ENCODE measurements around the gene PSMC3. TPM values are rescaled to one million over a fixed set of nuclear protein-coding genes. Genes with fewer than 3 reads are reported as not detected.
"Not testable (repeated sequence)": the region's sequence is repeated elsewhere in the genome, so short reads cannot be mapped to it uniquely, and the experiment has no call there.

Gene PSMC3
- total RNA-seq: 10 to 100 TPM; 58.4 to 60.0 TPM
- 100 to 1,000 TPM in 1 of 3 donors, 10 to 100 TPM in 2; 91.5 to 106 (median 94.0) TPM for polyA plus RNA-seq
- 38.7 to 209 (median 63.5) reads per million in 6 experiments for total RNA-seq

DNA sequence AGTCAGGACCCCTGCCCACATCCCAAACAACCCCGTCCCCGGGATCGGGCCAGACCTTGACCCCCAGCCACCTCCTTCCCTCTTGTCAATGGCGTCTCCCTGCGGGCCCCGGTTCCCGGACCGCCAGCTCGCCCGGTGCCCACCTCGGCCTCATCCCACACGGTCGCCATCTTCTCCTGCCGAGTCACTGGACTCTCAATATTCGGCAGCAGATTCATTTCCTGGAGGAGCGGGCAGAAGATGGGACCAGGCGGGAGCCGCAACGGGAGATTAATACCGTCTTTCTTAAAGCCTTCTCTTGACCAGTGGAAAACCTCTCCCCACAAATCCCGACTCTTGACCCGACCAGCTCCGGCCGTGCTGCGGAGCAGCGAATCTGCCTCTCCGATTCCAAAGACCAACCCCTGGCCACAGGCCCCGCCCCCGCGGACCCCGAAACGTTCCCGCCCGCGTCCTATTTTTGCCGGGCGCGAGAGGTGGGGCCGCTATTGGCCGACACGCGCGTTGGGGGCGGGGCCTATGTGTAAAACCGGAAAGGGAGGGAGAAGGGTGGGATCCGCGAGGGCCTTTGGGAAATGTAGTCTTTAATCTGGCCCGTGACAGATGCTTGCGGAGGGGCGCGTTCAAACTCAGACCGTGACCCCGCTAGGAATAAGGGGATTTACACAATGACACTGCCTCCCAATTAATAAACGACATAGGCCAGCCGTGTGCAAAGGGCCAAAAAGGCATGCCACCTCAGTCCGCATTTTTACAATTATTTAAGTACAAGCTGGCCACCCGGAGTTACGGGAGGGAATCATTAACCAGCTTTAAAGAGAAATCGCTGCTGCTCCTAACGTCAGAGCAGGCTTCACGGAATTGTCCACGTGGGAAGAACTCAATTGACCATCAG lies at the start of gene PSMC3:
TSS of gene PSMC3 (minus strand) at position 378 of the 895 bp plus-strand sequence. CDS start at position 218, 160 bp downstream.
- Mint-ChIP-seq H3K27me3 (no peaks in the 10 kb centered on the region), H3K36me3 (peaks cover 0 to 35% (median 6%) of the 10 kb centered on the region in 3 donors), H3K4me1 (peaks cover 13 to 30% (median 29%) of the 10 kb centered on the region in 4 donors), H3K27ac (peak within 1 kb of the TSS; percentile 97 to 100 (median 98)), H3K9me3 (no peaks in the 10 kb centered on the region), H3K4me3 (peak within 1 kb of the TSS; percentile 98 to 100 (median 99))
- DNase-seq: peak; percentile 94 to 99 (median 98)
- POLR2A ChIA-PET: interaction anchor here (0.8 to 4.1 kb wide), 15 partner anchors 9 to 421 kb away, joined by 3 to 36 read pairs (median 5); partner anchors contain the start of genes CELF1, DDB2, KBTBD4 and MADD
- ATAC-seq: peak; percentile 96 to 97

DNA sequence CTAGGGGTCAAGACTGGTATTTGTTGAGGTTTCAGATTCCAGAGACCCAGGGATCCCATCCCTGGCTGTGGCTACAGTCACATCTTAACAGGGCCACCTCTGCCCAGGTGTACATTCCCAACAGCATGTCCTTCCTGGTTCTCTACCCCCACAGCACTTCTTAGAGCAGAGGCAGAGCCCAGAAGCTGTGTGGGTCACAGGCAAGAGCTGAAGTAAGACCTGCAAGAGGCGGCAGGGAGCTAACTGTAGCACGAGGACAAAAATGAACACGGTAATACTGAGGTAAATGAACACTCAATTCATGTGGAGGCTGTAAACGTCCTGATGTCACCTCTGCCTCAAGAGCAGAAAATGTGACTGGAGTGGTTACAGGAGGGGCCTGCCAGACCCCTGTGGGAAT lies 44.4 kb upstream of the PSMC3 start:
- Mint-ChIP-seq H3K9me3 (no peaks in the 10 kb centered on the region), H3K4me3 (no peak overlapping the region), H3K27ac (peak overlapping the region in 6 of 10 donors; percentile 23 to 90 (median 50)), H3K27me3 (no peaks in the 10 kb centered on the region), H3K4me1 (peaks cover 3 to 12% (median 10%) of the 10 kb centered on the region in 4 donors), H3K36me3 (peaks cover 3 to 94% (median 8%) of the 10 kb centered on the region in 3 donors)
- POLR2A ChIA-PET: interaction anchor here (0.5 to 0.6 kb wide), 2 partner anchors 15 to 198 kb away, joined by 3 to 4 read pairs; no protein-coding TSS in a partner anchor
- no peak for ATAC-seq
- no peak for DNase-seq

DNA sequence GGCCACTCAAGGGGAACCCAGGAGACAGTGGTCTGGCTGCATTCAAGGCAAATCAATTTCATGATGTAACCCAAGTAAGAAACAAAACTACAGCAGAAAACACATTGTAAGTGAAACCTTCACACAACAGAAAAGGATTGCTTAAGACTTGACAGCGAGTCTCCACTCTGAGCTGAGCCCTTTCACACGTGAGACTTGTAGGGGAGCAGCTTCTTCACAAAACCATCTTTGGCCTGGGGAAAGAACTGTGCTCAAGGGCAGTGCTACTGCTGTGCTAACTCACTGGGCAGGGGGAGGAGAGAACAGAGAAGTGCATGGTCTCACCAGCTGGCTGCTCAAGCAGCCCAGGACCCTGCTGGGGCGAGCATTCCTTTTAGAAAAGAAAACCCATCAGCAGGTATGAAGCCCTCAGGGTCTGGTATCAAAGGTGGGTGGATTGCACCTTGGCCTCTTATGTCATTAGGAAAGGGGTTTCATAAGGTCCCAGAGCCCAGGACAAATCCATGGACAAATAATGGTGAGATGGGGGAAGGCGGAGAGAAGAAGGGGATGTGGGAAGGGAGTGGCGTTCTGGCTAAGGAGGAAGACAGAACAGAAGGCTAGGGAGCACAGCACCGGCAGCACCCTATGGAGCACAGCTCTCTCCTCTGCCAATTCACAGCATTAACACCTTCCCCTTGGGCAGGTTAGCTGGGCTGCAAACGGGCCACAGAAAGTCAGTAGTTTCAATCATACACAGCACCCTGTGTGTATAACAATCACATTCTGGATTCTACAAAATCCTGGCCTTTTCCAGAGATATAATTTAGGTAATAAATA lies 43.3 kb upstream of the PSMC3 start:
- peak overlapping the region; percentile 10 to 86 (median 42) for H3K27ac Mint-ChIP-seq
- peaks cover 0 to 89% (median 5%) of the 10 kb centered on the region in 3 donors for H3K36me3 Mint-ChIP-seq
- H3K4me1 Mint-ChIP-seq: peaks cover 3 to 14% (median 11%) of the 10 kb centered on the region in 4 donors
- POLR2A ChIA-PET: interaction anchor here (0.5 kb wide), 1 partner anchor 16 kb away, joined by 3 read pairs; no protein-coding TSS in a partner anchor
- H3K4me3 Mint-ChIP-seq: no peak overlapping the region
- H3K9me3 Mint-ChIP-seq: no peaks in the 10 kb centered on the region
- DNase-seq: no peak
- H3K27me3 Mint-ChIP-seq: no peaks in the 10 kb centered on the region
- no peak for ATAC-seq

DNA sequence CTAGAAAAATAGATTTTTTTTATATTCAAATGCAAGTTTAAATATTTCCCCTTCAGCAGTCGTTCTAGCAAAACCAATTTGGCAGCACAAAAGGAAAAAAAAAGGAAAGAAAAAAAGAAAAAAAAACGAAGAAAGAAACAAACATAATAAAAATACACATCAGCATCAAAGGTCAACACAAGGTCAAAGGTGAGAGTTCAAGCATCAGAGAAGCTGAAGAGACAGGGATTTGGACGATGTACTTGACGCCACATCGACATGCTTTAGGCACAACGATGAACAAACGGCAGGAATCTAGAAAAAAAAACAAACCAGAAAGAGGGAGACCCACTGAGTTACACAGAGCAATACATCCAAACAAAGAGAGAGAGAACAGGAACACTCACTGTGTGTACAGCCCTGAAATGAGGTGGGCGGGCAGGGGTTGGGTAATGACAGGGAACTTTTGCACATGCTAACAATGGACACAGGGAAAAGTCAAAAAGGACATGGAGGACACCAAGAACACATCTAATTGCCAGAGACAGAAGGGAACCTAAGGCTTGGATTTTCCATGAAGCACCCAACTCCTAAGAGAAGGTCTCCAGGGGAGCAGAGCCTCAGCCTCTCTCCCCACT lies 42.5 kb upstream of the PSMC3 start:
- H3K4me3 Mint-ChIP-seq: no peak overlapping the region
- no peaks in the 10 kb centered on the region for H3K27me3 Mint-ChIP-seq
- POLR2A ChIA-PET: no interaction called here
- no peak for DNase-seq
- no peak for ATAC-seq
- peak overlapping the region in 7 of 10 donors; percentile 4 to 87 (median 61) for H3K27ac Mint-ChIP-seq
- peaks cover 3 to 14% (median 11%) of the 10 kb centered on the region in 4 donors for H3K4me1 Mint-ChIP-seq
- peaks cover 0 to 84% (median 0%) of the 10 kb centered on the region in 3 donors for H3K36me3 Mint-ChIP-seq
- H3K9me3 Mint-ChIP-seq: no peaks in the 10 kb centered on the region

DNA sequence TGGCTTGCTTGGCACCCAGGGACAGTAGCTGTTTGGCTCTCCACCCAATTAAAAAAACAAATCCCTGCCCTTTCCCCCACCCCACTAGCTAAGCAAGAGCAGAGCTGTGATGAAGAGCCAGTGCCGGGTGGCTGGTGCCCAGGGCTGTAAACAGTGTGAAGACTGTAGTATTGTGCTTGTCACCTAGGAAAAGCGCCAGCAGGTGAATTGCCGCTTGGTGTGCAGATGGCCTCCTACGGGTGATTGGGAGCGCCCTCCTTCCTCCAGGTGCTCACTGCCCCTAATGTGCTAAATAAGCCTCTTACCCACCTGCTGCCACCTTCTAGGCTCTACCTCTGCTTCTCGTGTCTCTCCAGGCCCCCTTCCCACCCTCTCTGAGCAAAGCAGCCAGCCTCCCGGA lies 41.1 kb upstream of the PSMC3 start:
- Mint-ChIP-seq H3K27ac (peak overlapping the region in 8 of 10 donors; percentile 42 to 84 (median 56)), H3K27me3 (no peaks in the 10 kb centered on the region), H3K9me3 (no peaks in the 10 kb centered on the region), H3K4me1 (peaks cover 3 to 12% (median 11%) of the 10 kb centered on the region in 4 donors), H3K36me3 (peaks cover 0 to 73% (median 0%) of the 10 kb centered on the region in 3 donors), H3K4me3 (no peak overlapping the region)
- ATAC-seq (no peak), DNase-seq (no peak)
- POLR2A ChIA-PET: no interaction called here

DNA sequence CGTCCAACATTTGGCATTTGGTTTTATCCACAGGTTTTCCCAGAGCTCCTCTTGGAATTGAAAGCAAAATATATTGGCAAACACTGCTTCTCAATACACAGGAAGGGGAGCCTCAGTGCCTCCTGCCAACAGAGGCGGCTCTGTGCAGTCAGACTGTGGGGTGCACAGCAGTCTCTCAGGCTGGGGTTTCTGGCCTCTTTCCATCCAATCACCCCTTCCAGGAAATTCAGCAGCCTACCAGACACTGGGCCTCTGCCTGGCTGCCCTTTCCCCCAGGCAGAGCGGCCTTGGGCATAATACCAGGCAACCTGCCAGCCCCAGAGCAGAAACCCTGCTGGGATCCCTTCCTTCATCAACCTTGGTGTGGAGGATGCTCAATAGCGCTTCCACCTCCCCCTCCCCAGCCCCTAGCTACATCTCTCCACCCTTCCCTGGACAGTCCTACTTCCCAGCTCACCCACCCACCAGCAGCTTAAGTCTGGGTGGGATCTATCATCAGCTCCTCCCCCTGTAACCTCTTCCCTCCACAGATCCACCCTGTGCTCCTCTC lies 40.5 kb upstream of the PSMC3 start:
- H3K4me1 Mint-ChIP-seq: peaks cover 3 to 12% (median 11%) of the 10 kb centered on the region in 4 donors
- H3K36me3 Mint-ChIP-seq: peaks cover 0 to 69% (median 2%) of the 10 kb centered on the region in 3 donors
- no peak for DNase-seq
- ATAC-seq: no peak
- H3K27me3 Mint-ChIP-seq: no peaks in the 10 kb centered on the region
- POLR2A ChIA-PET: no interaction called here
- H3K27ac Mint-ChIP-seq: peak overlapping the region in 8 of 10 donors; percentile 12 to 62 (median 40)
- no peak overlapping the region for H3K4me3 Mint-ChIP-seq
- H3K9me3 Mint-ChIP-seq: no peaks in the 10 kb centered on the region

DNA sequence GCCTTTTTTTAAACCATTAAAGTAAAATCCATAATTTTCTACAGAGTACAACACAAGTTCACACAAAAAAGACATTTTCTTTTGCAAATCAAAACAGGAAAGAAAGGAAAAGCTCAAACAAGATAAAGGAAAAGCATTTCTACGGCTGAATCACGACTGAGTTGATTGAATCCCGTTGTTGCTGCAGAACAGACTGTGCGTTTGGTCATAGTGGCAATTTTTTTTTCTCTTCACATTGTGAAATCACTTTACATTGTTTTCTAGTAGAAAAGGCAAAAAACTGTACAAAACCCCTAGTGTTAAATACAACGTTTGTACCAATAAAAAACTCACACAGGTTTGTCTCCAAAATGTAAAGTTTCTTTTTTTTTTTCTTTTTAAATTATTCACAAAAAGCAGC lies 40.0 kb upstream of the PSMC3 start:
- ATAC-seq (no peak), DNase-seq (no peak)
- H3K36me3 Mint-ChIP-seq: peaks cover 0 to 67% (median 2%) of the 10 kb centered on the region in 3 donors
- H3K9me3 Mint-ChIP-seq: no peaks in the 10 kb centered on the region
- peak overlapping the region in 3 of 10 donors; percentile 48 to 74 (median 64) for H3K27ac Mint-ChIP-seq
- no peak overlapping the region for H3K4me3 Mint-ChIP-seq
- POLR2A ChIA-PET: no interaction called here
- H3K27me3 Mint-ChIP-seq: no peaks in the 10 kb centered on the region
- peaks cover 3 to 12% (median 11%) of the 10 kb centered on the region in 4 donors for H3K4me1 Mint-ChIP-seq

DNA sequence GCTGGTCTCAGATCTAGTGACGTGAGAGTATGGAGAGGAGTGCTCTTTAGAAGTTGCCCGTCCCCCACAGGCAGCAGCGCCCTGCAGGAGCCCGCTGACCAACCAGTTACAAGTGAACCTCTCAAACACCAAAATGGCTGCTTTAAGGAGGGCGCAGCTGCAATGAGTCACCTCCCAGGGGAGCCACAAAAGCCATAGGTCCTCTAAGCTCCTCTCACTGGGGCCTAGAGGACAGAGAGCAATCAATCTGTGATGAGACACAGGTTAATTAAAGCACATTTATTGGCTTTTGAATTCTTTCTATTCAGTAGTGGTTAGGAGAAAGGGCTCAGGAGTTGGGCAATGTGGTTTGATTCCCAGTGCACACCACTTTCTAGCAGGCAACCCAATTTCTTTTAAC lies 38.2 kb upstream of the PSMC3 start:
- H3K4me3 Mint-ChIP-seq: no peak overlapping the region
- H3K27ac Mint-ChIP-seq: peak overlapping the region in 4 of 10 donors; percentile 2 to 50 (median 22)
- no peak for ATAC-seq
- peaks cover 0 to 56% (median 2%) of the 10 kb centered on the region in 3 donors for H3K36me3 Mint-ChIP-seq
- H3K27me3 Mint-ChIP-seq: no peaks in the 10 kb centered on the region
- DNase-seq: no peak
- H3K4me1 Mint-ChIP-seq: peaks cover 3 to 12% (median 10%) of the 10 kb centered on the region in 4 donors
- POLR2A ChIA-PET: no interaction called here
- no peaks in the 10 kb centered on the region for H3K9me3 Mint-ChIP-seq

DNA sequence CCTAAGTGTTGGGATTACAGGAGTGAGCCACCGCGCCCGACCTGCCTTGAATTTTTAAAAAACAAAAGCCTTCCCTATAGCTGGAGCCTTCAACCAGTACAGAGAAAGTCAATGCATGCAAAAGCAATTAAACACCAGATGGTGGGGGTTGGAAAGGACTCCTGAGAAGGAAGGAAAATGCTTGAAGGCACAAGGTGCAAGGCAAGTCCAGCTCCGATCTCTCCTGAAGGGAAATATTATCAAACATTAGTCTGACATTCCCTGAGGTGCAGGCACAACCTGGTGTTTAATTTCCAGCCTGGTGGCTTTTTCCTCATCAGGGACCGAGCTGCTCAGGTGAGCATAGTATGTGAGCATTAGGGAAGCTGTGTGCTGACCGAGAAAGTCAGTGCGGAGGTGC lies 35.6 kb upstream of the PSMC3 start:
- Mint-ChIP-seq H3K4me3 (no peak overlapping the region), H3K27ac (peak overlapping the region in 6 of 10 donors; percentile 3 to 68 (median 54)), H3K27me3 (no peaks in the 10 kb centered on the region), H3K4me1 (peaks cover 0 to 3% (median under 1%) of the 10 kb centered on the region in 4 donors), H3K36me3 (peaks cover 0 to 31% (median 2%) of the 10 kb centered on the region in 3 donors), H3K9me3 (no peaks in the 10 kb centered on the region)
- no peak for DNase-seq
- no peak for ATAC-seq
- POLR2A ChIA-PET: no interaction called here

DNA sequence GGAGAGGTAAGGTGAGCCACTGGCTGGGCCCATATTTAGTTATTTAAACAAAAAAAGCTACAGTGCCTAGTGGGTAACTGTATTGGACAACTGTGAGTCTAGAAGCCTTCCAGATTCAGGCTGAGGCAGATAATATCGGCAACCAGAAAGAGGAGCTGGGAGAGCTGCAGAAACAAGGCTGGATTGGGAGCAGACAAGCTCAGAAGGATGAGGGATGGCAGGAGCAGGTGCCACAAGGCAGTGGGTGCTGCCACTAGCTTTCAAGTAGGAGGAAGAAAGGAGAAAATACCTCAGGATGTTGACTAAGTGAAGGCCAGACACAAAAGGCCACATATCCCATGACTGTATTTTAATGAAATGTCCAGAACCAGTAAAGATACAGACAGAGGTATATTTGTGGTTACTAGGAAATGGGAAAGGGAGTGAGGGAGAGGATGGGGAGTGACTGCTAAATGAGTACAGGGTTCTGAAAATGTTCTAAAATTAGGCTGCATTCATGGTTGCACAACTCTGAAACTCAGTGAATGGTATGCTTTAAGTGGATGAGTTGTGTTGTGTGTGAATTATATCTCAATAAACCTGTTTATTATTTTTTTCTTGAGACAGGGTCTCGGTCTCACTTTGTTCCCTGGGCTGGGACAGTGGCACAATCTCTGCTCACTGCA lies 34.5 kb upstream of the PSMC3 start:
- ATAC-seq: no peak
- POLR2A ChIA-PET: no interaction called here
- H3K27me3 Mint-ChIP-seq: no peaks in the 10 kb centered on the region
- H3K9me3 Mint-ChIP-seq: no peaks in the 10 kb centered on the region
- H3K4me1 Mint-ChIP-seq: peaks cover 0 to 3% (median under 1%) of the 10 kb centered on the region in 4 donors
- H3K27ac Mint-ChIP-seq: peak overlapping the region in 7 of 10 donors; percentile 15 to 79 (median 54)
- H3K36me3 Mint-ChIP-seq: peaks cover 0 to 22% (median 2%) of the 10 kb centered on the region in 3 donors
- no peak overlapping the region for H3K4me3 Mint-ChIP-seq
- no peak for DNase-seq

DNA sequence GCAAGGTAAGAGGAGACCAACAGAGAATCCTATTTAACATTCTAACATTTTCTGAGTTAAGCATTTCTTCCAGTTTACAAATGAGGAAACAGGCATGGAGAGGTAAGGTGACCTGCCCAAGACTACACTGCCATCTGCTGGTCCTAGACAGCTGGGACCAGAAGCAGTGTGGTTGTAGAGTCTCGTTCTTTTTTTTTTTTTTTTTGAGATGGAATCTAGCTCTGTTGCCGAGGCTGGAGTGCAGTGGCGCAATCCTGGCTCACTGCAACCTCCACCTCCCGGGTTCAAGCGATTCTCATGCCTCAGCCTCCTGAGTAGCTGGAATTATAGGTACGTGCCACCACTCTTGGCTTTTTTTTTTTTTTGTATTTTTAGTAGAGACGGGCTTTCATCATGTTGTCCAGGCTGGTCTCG lies 28.0 kb upstream of the PSMC3 start:
- POLR2A ChIA-PET: interaction anchor here (0.6 to 1.6 kb wide), 4 partner anchors 133 to 779 kb away, joined by 3 to 7 read pairs (median 4); partner anchors contain the start of gene DDB2
- H3K9me3 Mint-ChIP-seq, H3K27me3 Mint-ChIP-seq, H3K4me3 Mint-ChIP-seq, H3K36me3 Mint-ChIP-seq, H3K4me1 Mint-ChIP-seq: not testable (repeated sequence)
- ATAC-seq (peak; percentile 97 to 99), DNase-seq (peak; percentile 40 to 87 (median 64))
- H3K27ac Mint-ChIP-seq: peak overlapping the region in 3 of 10 donors; percentile 16 to 56 (median 22)

All from naive thymus-derived CD8-positive, alpha-beta T cell (primary cell).